HG02678 (cell line): ENCODE data around the gene CEBPB.
"Not testable (repeated sequence)": the region's sequence is repeated elsewhere in the genome, so short reads cannot be mapped to it uniquely, and the experiment has no call there.

Experiments
- ATAC-seq: cut with Tn5 transposase; IDR thresholded peaks from one replicate; pipeline ENCODE4 v1.9.1; 2021; ENCODE audit warnings: mild to moderate bottlenecking, moderate library complexity; ENCODE audit not compliant: unreplicated experiment

Gene CEBPB

GRCh38 chr20:50190251-50191064, at the start of gene CEBPB:
CEBPB (plus strand) TSS chr20:50190830; CDS start chr20:50191034, 204 bp downstream.
- ATAC-seq = peak; percentile 49

GRCh38 chr20:50141018-50141675, 49.5 kb upstream of the CEBPB start:
- no peak for ATAC-seq

DNA sequence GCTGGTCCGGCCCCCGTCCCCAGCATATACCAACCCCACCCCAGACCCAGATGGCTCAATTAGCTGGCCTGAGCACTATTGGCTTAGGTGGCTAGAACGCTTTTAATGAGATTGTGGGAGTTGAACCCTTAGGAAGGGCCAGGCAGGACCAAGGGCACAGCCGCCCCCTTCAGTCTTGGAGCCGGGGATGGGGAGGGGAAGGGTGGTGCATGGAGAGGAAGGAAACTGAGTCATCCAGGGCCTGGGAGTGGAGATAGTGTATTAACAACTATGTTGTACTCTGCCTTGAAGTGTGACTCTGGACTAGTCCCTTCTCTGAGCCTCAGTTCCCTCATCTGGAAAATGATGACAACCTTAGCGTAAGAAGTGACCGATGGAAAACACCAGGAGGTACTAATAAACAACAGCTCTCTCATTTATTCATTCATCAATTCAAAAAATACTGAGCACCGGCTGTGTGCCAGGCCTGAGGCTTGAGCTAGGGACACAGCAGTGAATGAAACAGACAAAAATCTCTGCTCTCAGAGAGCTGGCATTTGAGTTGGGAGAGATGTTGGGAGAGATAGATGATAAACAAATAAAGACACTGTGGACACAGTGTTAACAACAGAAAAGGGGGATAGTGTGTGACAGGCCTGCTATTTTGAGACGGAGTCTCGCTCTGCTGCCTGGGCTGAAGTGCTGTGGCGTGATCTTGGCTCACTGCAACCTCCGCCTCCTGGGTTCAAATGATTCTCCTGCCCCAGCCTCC, 48.6 kb upstream of the CEBPB start:
- no peak for ATAC-seq

- no peak for ATAC-seq
These were observed 47.8 kb upstream of the CEBPB start for GRCh38 chr20:50142812-50143211.

GRCh38 chr20:50144362-50144761, 46.3 kb upstream of the CEBPB start:
- no peak for ATAC-seq

DNA sequence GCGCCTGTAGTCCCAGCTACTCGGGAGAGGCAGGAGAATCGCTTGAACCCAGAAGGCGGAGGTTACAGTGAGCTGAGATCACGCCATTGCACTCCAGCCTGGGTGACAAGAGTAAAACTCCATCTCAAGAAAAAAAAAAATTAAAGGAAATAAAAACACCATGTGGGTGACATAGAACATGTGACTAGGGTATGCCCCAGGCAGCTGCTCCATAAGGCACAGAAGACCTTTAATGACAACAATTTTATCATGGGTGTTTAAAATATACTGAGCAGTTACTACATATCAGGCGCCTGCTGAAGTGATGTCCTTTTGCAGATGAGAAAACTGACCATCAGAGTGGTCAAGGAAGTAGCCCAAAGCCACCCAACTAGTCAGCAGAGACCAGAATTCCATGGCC, 45.1 kb upstream of the CEBPB start:
- ATAC-seq = no peak

- no peak for ATAC-seq
These were observed 44.4 kb upstream of the CEBPB start for GRCh38 chr20:50146214-50146613.

GRCh38 chr20:50146732-50147662, 43.6 kb upstream of the CEBPB start:
- peak; percentile 76 for ATAC-seq

GRCh38 chr20:50149481-50150254, 41.0 kb upstream of the CEBPB start:
- ATAC-seq = no peak

- no peak for ATAC-seq
These were observed 39.4 kb upstream of the CEBPB start for GRCh38 chr20:50151034-50151743.

DNA sequence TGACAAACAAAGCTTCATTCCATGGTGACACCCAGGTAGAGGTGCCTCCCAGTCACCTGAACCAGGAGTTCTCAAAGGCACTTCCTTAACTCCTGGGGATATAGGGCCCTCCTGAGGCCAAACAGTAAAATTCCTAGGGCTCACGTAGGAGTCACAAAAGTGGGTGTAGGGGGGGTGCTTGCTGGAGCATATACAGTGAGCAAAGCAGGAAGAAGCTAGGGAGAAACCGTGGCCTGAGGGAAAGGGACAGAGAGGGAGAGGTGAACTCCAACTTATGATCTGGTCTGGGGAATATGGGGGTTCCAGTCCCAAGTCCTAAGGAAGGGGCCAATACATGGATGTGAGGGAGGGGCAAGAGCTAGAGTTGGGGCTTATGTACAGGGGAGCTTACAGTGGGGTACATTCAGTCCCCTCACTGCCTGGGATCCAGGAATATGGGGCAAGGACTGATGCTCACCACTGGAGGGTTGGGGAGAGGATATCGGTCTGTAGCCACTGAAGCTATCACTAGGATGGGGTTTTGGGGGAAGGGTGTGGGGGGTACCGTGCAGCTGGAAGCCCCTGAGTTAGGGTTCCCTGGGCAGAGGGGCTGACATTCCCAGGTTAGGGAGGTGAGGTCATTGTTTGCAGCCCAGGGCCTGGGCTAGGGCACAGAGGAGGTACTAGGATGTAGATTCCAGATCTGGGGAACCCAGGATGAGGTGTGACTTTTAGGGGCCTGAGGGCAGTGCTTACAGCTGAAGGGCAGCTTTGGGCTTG, 38.1 kb upstream of the CEBPB start:
- ATAC-seq = no peak

DNA sequence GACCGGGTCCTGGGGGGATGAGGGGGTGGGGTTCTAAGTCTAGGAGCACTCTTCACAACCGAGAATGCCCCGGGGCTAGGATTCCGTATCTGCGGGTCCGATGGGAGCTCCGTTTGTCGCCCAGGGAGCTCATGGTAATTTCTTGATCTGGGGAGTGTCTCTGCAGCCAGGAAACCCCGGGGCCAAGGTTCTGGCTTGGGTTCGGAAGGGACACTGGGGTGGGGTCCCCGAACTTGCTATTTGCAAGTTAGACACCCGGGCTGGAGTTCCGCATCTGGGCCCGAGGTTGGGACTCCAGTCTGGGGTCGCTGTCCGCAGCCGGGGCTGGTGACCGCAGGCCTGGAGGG, 37.5 kb upstream of the CEBPB start:
- ATAC-seq = no peak

DNA sequence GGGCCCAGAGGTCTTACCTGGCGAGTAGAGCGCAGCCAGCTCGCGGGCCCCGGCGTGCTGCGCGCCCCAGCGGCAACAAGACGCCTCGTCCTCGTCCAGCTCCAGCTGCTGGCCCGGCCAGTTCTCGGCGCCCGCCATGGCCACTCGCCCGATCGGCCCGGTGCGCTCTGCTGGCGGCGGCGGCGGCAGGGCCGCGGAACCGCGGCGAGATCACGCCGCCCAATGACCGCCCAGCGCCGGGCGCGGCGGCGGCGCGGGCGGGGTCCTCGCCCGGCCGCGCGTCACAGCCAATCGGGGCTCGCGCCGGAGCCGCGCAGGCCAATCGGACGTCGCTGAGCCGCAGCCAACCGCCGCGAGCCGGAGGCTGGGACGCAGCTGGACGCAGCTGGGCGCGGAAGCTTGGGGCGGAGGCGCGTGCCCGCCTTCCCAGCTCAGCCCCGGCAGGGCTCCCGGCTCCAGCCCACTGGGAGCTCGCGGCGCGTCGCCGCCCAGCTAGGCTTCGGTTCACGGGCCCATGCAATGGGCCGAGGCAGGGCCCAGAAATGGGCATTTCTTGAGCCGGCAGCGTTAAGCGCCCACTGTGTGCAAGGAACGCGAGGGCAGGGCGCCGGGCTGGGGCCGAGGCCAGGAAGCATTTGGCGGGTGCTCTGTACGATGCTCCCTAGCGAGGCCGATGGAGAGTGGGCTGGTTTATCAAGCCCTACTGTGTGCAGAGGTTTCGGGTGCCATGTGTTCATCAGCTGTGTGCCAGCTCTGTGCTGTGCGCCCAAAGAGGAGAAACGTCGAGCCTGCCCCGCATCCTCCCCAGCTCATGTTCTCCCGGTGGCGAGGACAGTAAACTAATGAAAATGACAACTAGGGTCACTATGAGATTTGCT, 36.9 kb upstream of the CEBPB start, which contains the start of gene PEDS1:
Gene PEDS1 (minus strand): TSS at position 224 of the 878 bp plus-strand sequence. CDS start 86 bp downstream, at position 138.
- peak; percentile 94 for ATAC-seq

GRCh38 chr20:50161494-50161893, 29.1 kb upstream of the CEBPB start:
- ATAC-seq = not testable (repeated sequence)

GRCh38 chr20:50163570-50164317, 26.9 kb upstream of the CEBPB start:
- no peak for ATAC-seq

DNA sequence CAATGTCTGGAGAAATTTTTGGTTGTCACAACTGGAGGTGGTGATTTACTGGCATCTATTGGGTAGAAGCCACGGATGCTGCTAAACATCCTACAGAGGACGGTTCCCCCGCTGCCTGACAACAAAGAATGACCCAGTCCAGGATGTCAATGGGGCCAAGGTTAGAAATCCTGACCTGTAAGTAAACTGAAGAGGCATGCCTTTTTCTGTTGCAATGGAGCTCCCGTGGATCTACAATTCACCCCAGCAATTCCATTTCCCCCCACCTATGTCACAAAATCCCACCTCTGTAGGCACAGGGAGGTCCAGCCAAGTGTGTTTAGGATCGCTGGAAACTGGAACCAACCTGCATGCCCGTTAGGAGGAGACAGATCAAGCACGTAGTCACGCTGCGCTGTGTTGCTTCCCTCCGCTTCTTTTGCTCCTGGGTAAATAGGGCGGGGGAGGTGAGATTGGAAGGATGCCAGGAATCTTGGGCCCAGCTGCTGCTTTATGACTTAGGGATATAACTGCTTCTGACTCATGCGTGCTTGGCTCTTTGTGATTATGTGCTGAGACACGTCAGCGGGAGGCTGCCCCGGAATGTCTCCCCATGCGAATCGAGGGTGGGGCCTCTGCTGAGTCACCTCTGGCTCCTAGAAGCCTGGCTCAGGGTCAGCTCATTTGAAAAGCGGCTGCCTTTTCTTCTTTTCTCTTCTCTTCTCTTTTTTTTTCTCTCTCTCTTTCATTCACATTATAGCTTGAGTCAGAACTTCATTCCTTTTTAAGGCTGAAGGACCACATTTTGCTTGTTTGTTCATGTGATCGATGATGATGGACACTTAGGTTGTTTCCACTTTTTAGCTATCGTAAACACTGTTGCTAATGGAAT, 24.7 kb upstream of the CEBPB start:
- ATAC-seq = peak; percentile 94
